GM19043 (cell line): ENCODE data around the gene ISOC2.
"Not testable (repeated sequence)": the region's sequence is repeated elsewhere in the genome, so short reads cannot be mapped to it uniquely, and the experiment has no call there.

Experiments
- ATAC-seq: cut with Tn5 transposase; IDR thresholded peaks from one replicate; pipeline ENCODE4 v1.9.1; 2021; ENCODE audit warnings: low read depth; ENCODE audit not compliant: unreplicated experiment

ISOC2 gene

GRCh38 chr19:55419624-55420236 is 41.7 kb downstream of the ISOC2 start:
- ATAC-seq: no peak

- no peak for ATAC-seq
Measured at GRCh38 chr19:55419103-55419502, 42.3 kb downstream of the ISOC2 start.

- ATAC-seq: no peak
Measured at GRCh38 chr19:55418185-55418584, 43.3 kb downstream of the ISOC2 start.

- ATAC-seq: no peak
Measured at GRCh38 chr19:55410168-55410567, 51.3 kb downstream of the ISOC2 start.

- ATAC-seq: not testable (repeated sequence)
Measured at GRCh38 chr19:55409179-55409578, 52.3 kb downstream of the ISOC2 start.

GRCh38 chr19:55408533-55408872 is 52.9 kb downstream of the ISOC2 start:
- ATAC-seq: no peak

GRCh38 chr19:55407800-55408532 is 53.5 kb downstream of the ISOC2 start:
- ATAC-seq: peak; percentile 87

- peak; percentile 3 for ATAC-seq
Measured at GRCh38 chr19:55407550-55407799, 54.0 kb downstream of the ISOC2 start, which contains the start of gene UBE2S. UBE2S (minus strand) TSS chr19:55407788; CDS start chr19:55407589, 199 bp downstream.

- peak; percentile 12 for ATAC-seq
Measured at GRCh38 chr19:55406826-55407549, 54.5 kb downstream of the ISOC2 start.

- no peak for ATAC-seq
Measured at GRCh38 chr19:55406091-55406825, 55.2 kb downstream of the ISOC2 start.

- no peak for ATAC-seq
Measured at GRCh38 chr19:55405638-55406037, 55.8 kb downstream of the ISOC2 start.
